Keratinocyte (primary cell): ENCODE results near the gene PYDC2. TPM values are rescaled to one million over a fixed set of nuclear protein-coding genes. Genes with fewer than 3 reads are reported as not detected.

Experiments
- DNase-seq: peaks from one replicate; pipeline ENCODE4 v3.0.0-alpha.2; 2011; ENCODE audit warnings: low read depth, missing footprints, low spot score
- FAIRE-seq: peaks from 2 replicates; lab custom pipeline; 2011; peaks lifted over from hg19 to GRCh38; lab: Jason Lieb, UNC
- H2AFZ ChIP-seq: 2 replicates; pipeline ENCODE4 v1.6.0; 2012; ENCODE audit warnings: low read length, control low read depth, inconsistent platforms; ENCODE audit not compliant: control insufficient read depth
- H3K27ac ChIP-seq: 2 replicates; pipeline ENCODE4 v1.5.1; 2011; ENCODE audit warnings: low read length; ENCODE audit not compliant: control insufficient read depth, insufficient read depth
- H3K27me3 ChIP-seq: 3 replicates; pipeline ENCODE4 v1.6.0; 2011; ENCODE audit warnings: low read length; ENCODE audit not compliant: control insufficient read depth, insufficient read depth; ENCODE audit errors: extremely low read depth
- H3K36me3 ChIP-seq, 2 experiments: 2 replicates in 1 of 2; 3 replicates in 1 of 2; pipeline ENCODE4 v1.5.1; 2011; ENCODE audit warnings: low read length in 2 of 2, mild to moderate bottlenecking in 1 of 2; ENCODE audit not compliant: control insufficient read depth in 2 of 2, insufficient read depth in 2 of 2; ENCODE audit errors: extremely low read depth in 1 of 2
- H3K4me1 ChIP-seq: 3 replicates; pipeline ENCODE4 v1.5.1; 2011; ENCODE audit warnings: low read length; ENCODE audit not compliant: control insufficient read depth, insufficient read depth; ENCODE audit errors: extremely low read depth
- H3K4me2 ChIP-seq: 3 replicates; pipeline ENCODE4 v1.6.0; 2011; ENCODE audit warnings: low read depth, low read length; ENCODE audit not compliant: control insufficient read depth, insufficient read depth; ENCODE audit errors: extremely low read depth
- H3K4me3 ChIP-seq, 3 experiments: fragments of 200-600 bp in 1 of 3; sonication (generic) in 1 of 3; 2 replicates in 2 of 3; 3 replicates in 1 of 3; pipeline ENCODE4 v1.5.1; 2011 to 2016; ENCODE audit warnings: low read length in 3 of 3, mild to moderate bottlenecking in 3 of 3, control low read depth in 2 of 3, inconsistent platforms in 1 of 3, low read depth in 1 of 3, mixed read lengths in 1 of 3, mixed run types in 1 of 3, moderate library complexity in 1 of 3; ENCODE audit not compliant: control insufficient read depth in 2 of 3, insufficient read depth in 2 of 3; ENCODE audit errors: extremely low read depth in 1 of 3
- H3K79me2 ChIP-seq: 2 replicates; pipeline ENCODE4 v1.6.0; 2012; ENCODE audit warnings: low read length; ENCODE audit not compliant: control insufficient read depth, insufficient read depth
- H3K9ac ChIP-seq: 3 replicates; pipeline ENCODE4 v1.6.0; 2011; ENCODE audit warnings: low read length; ENCODE audit not compliant: control insufficient read depth, insufficient read depth; ENCODE audit errors: extremely low read depth
- H3K9me1 ChIP-seq: 3 replicates; pipeline ENCODE4 v1.6.0; 2011; ENCODE audit warnings: low read length; ENCODE audit not compliant: control insufficient read depth, insufficient read depth; ENCODE audit errors: extremely low read depth
- H3K9me3 ChIP-seq: 2 replicates; pipeline ENCODE4 v1.5.1; 2012; ENCODE audit warnings: low read depth, low read length; ENCODE audit not compliant: control insufficient read depth
- H4K20me1 ChIP-seq: 3 replicates; pipeline ENCODE4 v1.6.0; 2011; ENCODE audit warnings: low read length; ENCODE audit not compliant: control insufficient read depth, insufficient read depth; ENCODE audit errors: extremely low read depth
- CTCF ChIP-seq, 3 experiments: IDR thresholded peaks in 1 of 3; conservative IDR thresholded peaks in 1 of 3; optimal IDR thresholded peaks in 1 of 3; 2 replicates in 2 of 3; 3 replicates in 1 of 3; pipeline versions ENCODE3 to v1.5.1; 2011; ENCODE audit warnings: low read length in 3 of 3, mild to moderate bottlenecking in 3 of 3, moderate library complexity in 2 of 3, control low read depth in 1 of 3, inconsistent platforms in 1 of 3; ENCODE audit not compliant: insufficient read depth in 2 of 3; ENCODE audit errors: extremely low read depth in 1 of 3
- EZH2 ChIP-seq: IDR thresholded peaks from one replicate; pipeline ENCODE4 v1.6.1; 2012; ENCODE audit warnings: inconsistent platforms, mild to moderate bottlenecking, low read length, moderate library complexity
- dilution Hi-C: fragments of 300-500 bp; cut with MboI; formaldehyde crosslinking; loops from one replicate; pipeline ENCODE4 v1.7.0; 2020; ENCODE audit warnings: low sequenced_read_pairs; ENCODE audit not compliant: extremely low pct_ligation_motif_present
- polyA plus RNA-seq, 5 experiments: library from polyadenylated mRNA; depleted of rRNA in 3 of 5; stranded (reverse) in 3 of 5; stranded (forward) in 1 of 5; unstranded in 1 of 5; fragments of >200 nt; gene quantifications; 1 replicate in 1 of 5; 2 replicates in 3 of 5; 3 replicates in 1 of 5; pipeline versions ENCODE4 v1.2.1 to v1.2.3, GENCODE V29; 2011 to 2012; ENCODE audit warnings: missing spikeins in 2 of 5, low read depth in 1 of 5, low replicate concordance in 1 of 5

Gene PYDC2
- polyA plus RNA-seq, 1 donor (not counting 4 experiments of a cell fraction or from before 2014, with no cell fraction given), result not detected

DNA sequence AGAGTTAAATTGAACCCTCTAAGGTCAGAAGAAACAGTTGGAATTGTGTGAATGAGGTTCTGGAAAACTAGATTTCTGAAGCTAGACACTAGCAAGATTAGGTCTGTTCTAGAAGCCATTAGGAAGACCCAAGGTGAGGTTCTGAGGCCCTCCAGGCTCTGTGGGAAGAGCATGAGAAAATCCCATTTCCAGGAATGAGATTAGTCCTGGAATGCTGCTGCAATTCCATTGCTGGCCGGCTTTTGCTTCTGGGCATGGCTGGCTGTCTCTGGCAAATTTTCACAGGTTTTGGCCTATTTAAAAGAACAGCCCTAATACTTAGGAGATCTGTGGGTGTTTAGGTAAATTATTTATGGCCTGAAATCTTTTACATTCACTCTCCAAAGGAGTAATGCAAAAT is 26.9 kb upstream of the PYDC2 start:
- Histone ChIP-seq H3K9me3 (no peaks in the 10 kb centered on the region), H3K27ac (no peak overlapping the region), H3K4me1 (no peaks in the 10 kb centered on the region), H3K36me3 (no peaks in the 10 kb centered on the region), H3K9me1 (no peaks in the 10 kb centered on the region), H3K4me2 (no peak overlapping the region), H2AFZ (no peak overlapping the region), H3K9ac (no peak overlapping the region), H3K79me2 (no peaks in the 10 kb centered on the region), H3K4me3 (no peak overlapping the region), H3K27me3 (no peaks in the 10 kb centered on the region), H4K20me1 (no peaks in the 10 kb centered on the region)
- TF ChIP-seq CTCF (optimal IDR thresholded peaks at IDR 0.05 in 1 of 3, IDR thresholded peaks at IDR 0.05 in 1 of 3, conservative IDR thresholded peaks at IDR 0.05 in 1 of 3; ENCODE audit: extremely low read depth in 1 of 3, insufficient read depth in 2 of 3, low read length in 3 of 3) (no peak), EZH2 (no peak)
- dilution Hi-C loops, result no loop called here
- DNase-seq (no peak), FAIRE-seq (no peak)

DNA sequence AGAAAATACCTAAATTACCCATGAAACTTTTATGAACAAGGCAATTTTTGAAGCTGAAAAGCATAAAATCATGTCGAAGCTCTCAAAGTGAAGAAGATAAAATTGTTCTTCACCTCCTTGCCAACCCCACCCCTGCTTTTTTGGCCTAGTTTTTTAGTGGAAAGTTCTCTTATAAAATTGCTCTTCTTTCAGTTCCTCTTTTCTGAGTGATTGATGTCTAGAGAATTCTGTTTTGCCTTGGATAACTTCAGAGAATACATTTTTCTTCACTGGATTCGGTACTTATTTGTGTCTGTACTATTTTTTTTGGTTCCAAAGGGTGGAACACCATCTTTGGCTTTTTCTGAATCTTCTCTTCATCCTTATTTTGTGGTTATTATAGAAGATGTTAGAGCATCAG is 25.0 kb upstream of the PYDC2 start:
- no peak overlapping the region for H3K4me3 ChIP-seq

More for the DNA sequence above, 25.0 kb upstream of the PYDC2 start:
- TF ChIP-seq EZH2, result no peak
- no peak for TF ChIP-seq CTCF (optimal IDR thresholded peaks at IDR 0.05 in 1 of 3, IDR thresholded peaks at IDR 0.05 in 1 of 3, conservative IDR thresholded peaks at IDR 0.05 in 1 of 3; ENCODE audit: extremely low read depth in 1 of 3, insufficient read depth in 2 of 3, low read length in 3 of 3)
- no peak overlapping the region for H3K9ac ChIP-seq
- H3K79me2 ChIP-seq, result no peaks in the 10 kb centered on the region
- H2AFZ ChIP-seq, result no peak overlapping the region
- no peaks in the 10 kb centered on the region for H3K4me1 ChIP-seq
- no peaks in the 10 kb centered on the region for H3K9me1 ChIP-seq
- no peak overlapping the region for H3K27ac ChIP-seq
- H3K9me3 ChIP-seq, result no peaks in the 10 kb centered on the region
- no peaks in the 10 kb centered on the region for H3K27me3 ChIP-seq
- dilution Hi-C loops, result no loop called here
- H4K20me1 ChIP-seq, result no peaks in the 10 kb centered on the region
- H3K36me3 ChIP-seq, result no peaks in the 10 kb centered on the region
- FAIRE-seq (no peak), DNase-seq (no peak)
- no peak overlapping the region for H3K4me2 ChIP-seq
